NT2/D1 (cell line): ENCODE measurements around the gene PADI2.

Experiments used
- DNase-seq: peaks from one replicate; pipeline ENCODE4 v3.0.0-alpha.2; 2011; ENCODE audit warnings: low read depth, low spot score
- H3K27me3 ChIP-seq: 2 replicates; pipeline ENCODE4 v1.6.0; 2011; ENCODE audit warnings: mild to moderate bottlenecking; ENCODE audit not compliant: insufficient read length, insufficient read depth
- H3K36me3 ChIP-seq: 2 replicates; pipeline ENCODE4 v1.6.1; 2011; ENCODE audit warnings: mild to moderate bottlenecking, low read length, mixed read lengths; ENCODE audit not compliant: insufficient read depth, insufficient read length
- H3K4me1 ChIP-seq: 2 replicates; pipeline ENCODE4 v1.5.1; 2011; ENCODE audit not compliant: insufficient read depth, insufficient read length
- H3K4me3 ChIP-seq: 2 replicates; pipeline ENCODE4 v1.5.1; 2011; ENCODE audit warnings: low read depth; ENCODE audit not compliant: insufficient read length
- H3K9ac ChIP-seq: 2 replicates; pipeline ENCODE4 v1.6.0; 2011; ENCODE audit warnings: low read depth; ENCODE audit not compliant: insufficient read length
- H3K9me3 ChIP-seq: 2 replicates; pipeline ENCODE4 v1.5.1; 2011; ENCODE audit warnings: mild to moderate bottlenecking, low read length; ENCODE audit not compliant: insufficient read depth
- SUZ12 ChIP-seq: IDR thresholded peaks from 2 replicates; pipeline ENCODE4 v1.6.1; 2011; ENCODE audit not compliant: insufficient read length, insufficient read depth; ENCODE audit errors: extremely low read depth
- YY1 ChIP-seq: IDR thresholded peaks from 2 replicates; pipeline ENCODE4 v1.6.1; 2011; ENCODE audit not compliant: insufficient read length, insufficient read depth
- ZNF274 ChIP-seq: IDR thresholded peaks from 2 replicates; pipeline ENCODE4 v1.6.1; 2011; ENCODE audit warnings: mild to moderate bottlenecking, low read depth, low read length

PADI2 gene

DNA sequence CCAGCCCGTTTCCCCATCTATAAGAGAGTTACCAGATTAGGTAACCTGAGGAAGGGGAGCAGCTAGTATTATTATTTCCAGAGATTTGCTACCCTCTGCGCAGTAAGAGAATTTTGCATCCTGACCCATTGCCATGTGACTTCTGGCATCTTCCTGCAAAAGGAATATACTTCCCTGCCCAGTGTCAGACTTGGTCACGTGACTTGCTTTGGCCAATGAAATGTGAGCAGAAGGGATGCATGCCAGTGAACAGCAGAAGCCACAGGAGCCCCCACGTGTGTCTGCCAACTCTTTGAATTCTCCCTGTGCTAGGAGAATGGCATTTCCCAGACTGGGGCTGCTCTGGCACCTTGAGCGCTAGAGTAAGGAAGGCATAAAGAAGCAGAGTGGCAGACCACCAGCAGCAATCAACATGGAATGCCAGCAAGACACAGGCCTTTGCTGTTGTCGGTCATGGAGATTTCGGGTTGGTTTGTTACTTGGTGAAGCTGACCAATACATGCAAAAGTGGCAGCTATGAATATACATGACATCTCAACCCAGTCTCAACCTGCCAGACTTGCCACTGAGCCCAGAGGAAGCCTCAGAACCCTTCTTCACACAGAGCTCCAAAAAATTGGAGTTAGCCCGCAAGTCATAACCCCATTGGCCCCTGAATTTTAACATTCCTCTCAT is 39.0 kb downstream of the PADI2 start:
- TF ChIP-seq SUZ12 (no peak), ZNF274 (no peak)
- no peaks in the 10 kb centered on the region for H3K4me1 ChIP-seq
- no peaks in the 10 kb centered on the region for H3K27me3 ChIP-seq
- no peak for DNase-seq
- no peaks in the 10 kb centered on the region for H3K36me3 ChIP-seq
- no peaks in the 10 kb centered on the region; the same call in 1 of the 2 replicates for H3K9me3 ChIP-seq
- no peak overlapping the region for H3K9ac ChIP-seq
- H3K4me3 ChIP-seq = no peak overlapping the region

DNA sequence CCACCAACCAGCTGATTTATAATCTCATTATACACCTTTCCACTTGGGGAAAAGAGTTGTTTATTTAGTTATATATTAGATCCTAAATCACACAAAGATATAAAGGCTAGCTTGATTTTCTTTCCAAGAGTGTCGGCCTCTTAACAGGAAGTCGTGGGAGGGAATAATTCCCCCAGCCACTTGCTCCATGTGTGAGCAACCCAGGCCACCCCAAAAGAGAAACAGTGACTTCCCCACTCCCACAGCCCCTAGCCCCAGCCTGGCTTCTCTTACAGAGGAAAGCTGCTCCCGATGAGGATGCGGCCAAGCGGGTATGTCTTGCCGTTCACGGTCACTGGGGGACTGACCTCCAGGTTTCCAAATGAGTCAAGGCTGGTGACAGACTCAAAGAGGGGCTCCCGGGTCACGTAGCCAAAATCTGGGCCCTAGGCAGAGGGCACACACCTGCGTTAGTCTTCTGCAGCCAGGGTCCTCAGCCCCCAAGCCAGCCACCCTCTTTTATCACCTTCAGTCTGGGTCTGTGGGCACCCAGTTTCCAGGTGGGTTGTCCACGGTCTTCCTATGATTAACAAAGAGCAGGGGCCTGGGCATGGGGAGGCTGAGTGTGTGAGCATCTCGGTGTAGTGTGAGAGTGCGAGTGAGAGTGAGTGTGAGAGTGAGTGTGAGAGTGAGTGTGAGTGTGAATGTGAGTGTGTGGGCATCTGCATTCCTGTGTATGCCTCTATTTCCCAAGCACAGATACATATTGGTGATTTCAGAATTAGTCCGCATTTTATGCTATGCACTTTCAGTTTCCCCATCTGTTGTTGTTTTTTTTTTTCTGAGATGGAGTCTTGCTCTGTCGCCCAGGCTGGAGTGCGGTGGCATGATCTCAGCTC is 40.0 kb downstream of the PADI2 start:
- TF ChIP-seq SUZ12 (no peak), ZNF274 (no peak), YY1 (no peak)
- Histone ChIP-seq H3K4me1 (no peaks in the 10 kb centered on the region), H3K27me3 (no peaks in the 10 kb centered on the region), H3K4me3 (no peak overlapping the region), H3K9ac (no peak overlapping the region), H3K36me3 (no peaks in the 10 kb centered on the region), H3K9me3 (no peaks in the 10 kb centered on the region; the same call in 1 of the 2 replicates)
- DNase-seq = no peak

DNA sequence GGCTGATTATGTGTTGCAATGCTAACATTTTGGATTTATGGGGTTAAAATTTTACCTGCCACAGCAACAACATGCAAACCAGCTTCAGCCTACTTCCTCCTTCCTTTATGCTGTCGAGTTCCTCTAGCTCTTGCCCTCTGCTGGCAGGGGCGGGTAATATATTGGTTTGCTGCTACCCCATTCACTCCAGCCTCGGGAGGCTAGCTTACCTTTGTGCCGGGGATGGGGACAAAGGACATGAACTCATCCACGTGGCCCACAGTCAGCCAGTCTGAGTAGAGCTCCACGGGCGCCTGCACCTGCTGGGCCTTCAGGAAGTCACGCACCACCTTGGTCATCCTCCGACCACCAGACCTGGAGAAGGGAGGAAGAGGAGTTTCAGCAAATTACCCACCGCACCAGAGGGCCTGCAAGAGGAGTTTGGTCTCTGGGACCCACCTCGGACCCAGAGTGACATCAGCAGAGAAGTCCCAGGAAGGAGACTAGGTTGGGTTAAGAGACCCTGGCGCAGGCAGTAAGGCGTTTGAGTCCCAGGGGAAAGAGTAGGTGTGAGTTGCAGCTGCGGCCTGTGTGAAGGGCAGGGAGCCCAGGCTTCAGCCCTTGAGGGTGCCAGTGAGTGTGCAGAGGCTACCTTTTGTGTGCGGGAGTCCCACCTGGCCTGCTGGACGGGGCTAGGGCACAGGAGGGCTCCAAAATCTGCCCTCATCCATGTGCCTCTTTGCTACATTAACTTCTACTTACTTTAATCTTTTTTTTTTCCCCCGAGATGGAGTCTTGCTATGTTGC is 43.6 kb downstream of the PADI2 start:
- H3K4me1 ChIP-seq = no peaks in the 10 kb centered on the region
- no peak overlapping the region for H3K4me3 ChIP-seq
- H3K9ac ChIP-seq = no peak overlapping the region
- H3K36me3 ChIP-seq = no peaks in the 10 kb centered on the region
- no peak for TF ChIP-seq SUZ12
- TF ChIP-seq YY1 = no peak
- no peak for TF ChIP-seq ZNF274
- no peak for DNase-seq
- no peaks in the 10 kb centered on the region for H3K27me3 ChIP-seq
- H3K9me3 ChIP-seq = no peaks in the 10 kb centered on the region; the same call in 1 of the 2 replicates

DNA sequence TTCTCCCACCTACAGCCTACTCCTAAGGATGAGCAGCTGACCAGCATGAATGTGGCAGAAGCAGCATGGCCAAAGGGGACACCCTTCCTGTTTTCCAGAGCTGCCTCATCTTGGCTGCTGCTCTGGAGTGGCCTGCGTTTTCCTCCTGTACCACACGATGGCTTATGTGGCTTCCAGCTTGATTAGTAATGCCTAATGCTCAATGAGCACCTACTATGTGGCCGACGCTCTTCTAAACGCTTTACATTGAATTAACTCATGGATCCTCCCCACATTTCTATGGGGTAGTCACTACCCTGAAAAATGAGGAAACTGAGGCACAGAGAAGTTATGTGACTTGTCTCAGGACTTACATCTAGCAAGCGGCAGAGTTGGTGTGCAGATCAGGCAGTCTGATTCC is 47.5 kb downstream of the PADI2 start:
- no peaks in the 10 kb centered on the region; the same call in 1 of the 2 replicates for H3K9me3 ChIP-seq
- H3K36me3 ChIP-seq = no peaks in the 10 kb centered on the region
- H3K27me3 ChIP-seq = no peaks in the 10 kb centered on the region
- no peak for TF ChIP-seq SUZ12
- no peak for TF ChIP-seq ZNF274
- no peak for TF ChIP-seq YY1
- H3K4me3 ChIP-seq = no peak overlapping the region
- no peaks in the 10 kb centered on the region for H3K4me1 ChIP-seq
- no peak for DNase-seq
- H3K9ac ChIP-seq = no peak overlapping the region

DNA sequence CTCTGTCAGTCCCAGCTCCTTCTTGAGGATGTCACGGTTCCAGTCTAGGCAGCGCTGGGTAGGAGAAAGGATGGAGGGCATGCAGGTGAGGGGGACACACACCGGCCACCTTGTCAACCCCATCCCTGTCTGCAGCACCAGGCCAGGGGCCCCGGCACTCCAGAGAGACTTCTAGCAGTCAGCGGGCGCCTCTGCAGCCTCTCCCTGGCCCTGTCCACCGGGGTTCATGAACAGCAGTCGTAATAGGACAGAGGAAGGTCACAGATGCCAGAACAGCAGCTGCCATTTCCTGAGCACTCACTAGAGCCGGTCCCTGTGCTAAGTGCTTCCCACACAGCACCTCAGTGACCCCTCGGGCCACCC is 49.1 kb downstream of the PADI2 start:
- Histone ChIP-seq H3K4me1 (no peaks in the 10 kb centered on the region), H3K9me3 (peaks cover 7% of the 10 kb centered on the region; the same call in 1 of the 2 replicates), H3K9ac (no peak overlapping the region), H3K27me3 (no peaks in the 10 kb centered on the region), H3K36me3 (no peaks in the 10 kb centered on the region), H3K4me3 (no peak overlapping the region)
- no peak for DNase-seq
- no peak for TF ChIP-seq YY1
- no peak for TF ChIP-seq SUZ12
- no peak for TF ChIP-seq ZNF274

DNA sequence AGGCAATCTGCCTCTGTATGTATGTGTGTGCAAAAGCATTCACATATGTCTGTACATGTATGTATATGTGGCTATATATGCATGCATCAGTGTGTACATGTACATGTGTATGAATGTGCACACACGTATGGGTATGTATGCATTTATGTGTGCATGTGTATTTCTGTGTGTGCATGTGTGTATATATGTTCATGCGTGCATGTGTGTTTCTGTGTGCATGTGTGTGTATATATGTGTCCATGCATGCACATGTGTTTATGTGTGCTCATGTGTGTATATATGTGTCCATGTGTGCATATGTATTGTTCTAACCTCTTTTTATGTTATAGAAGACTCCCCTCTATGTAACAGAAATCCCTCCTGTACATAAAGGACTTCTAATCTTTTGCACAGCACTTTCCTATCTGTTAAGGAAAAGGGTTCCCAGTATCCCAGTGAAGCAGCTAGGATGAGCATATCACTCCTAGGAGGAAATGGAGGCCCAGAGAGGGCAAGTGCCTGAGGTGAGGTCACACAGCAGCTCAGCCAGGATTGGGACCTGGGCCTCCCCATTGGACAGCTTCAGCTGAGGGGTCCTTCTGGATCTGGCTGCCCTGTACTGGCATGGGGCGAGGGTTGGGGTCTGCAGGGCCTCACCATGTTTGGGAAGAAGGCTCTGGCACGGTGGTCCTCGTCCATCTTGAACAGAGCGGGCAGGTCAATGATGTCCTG is 49.6 kb downstream of the PADI2 start:
- Histone ChIP-seq H3K9ac (no peak overlapping the region), H3K4me1 (no peaks in the 10 kb centered on the region), H3K27me3 (no peaks in the 10 kb centered on the region), H3K9me3 (peaks cover 13% of the 10 kb centered on the region), H3K4me3 (no peak overlapping the region), H3K36me3 (no peaks in the 10 kb centered on the region)
- no peak for TF ChIP-seq ZNF274
- TF ChIP-seq YY1 = no peak
- TF ChIP-seq SUZ12 = no peak
- DNase-seq = no peak
